GM12873 (cell line): ENCODE measurements around the gene SGTB.

Experiments used
- CTCF ChIP-seq: IDR thresholded peaks from 2 replicates; pipeline ENCODE4 v1.5.1; 2012; ENCODE audit warnings: low read depth, mild to moderate bottlenecking, moderate library complexity, low read length, control low read depth; ENCODE audit not compliant: insufficient read depth; ENCODE audit errors: missing control alignments

Gene SGTB

GRCh38 chr5:65765582-65765981 lies 43.7 kb upstream of the SGTB start:
- TF ChIP-seq CTCF, result no peak

- no peak for TF ChIP-seq CTCF
Measured at GRCh38 chr5:65762234-65762633, 40.3 kb upstream of the SGTB start.

GRCh38 chr5:65760504-65761275 lies 38.8 kb upstream of the SGTB start:
- peak; percentile 52 for TF ChIP-seq CTCF

GRCh38 chr5:65758546-65759144 lies 36.7 kb upstream of the SGTB start:
- TF ChIP-seq CTCF, result no peak

GRCh38 chr5:65753189-65753588 lies 31.3 kb upstream of the SGTB start:
- TF ChIP-seq CTCF, result no peak

- no peak for TF ChIP-seq CTCF
Measured at GRCh38 chr5:65750938-65751337, 29.0 kb upstream of the SGTB start.

- no peak for TF ChIP-seq CTCF
Measured at GRCh38 chr5:65749956-65750355, 28.0 kb upstream of the SGTB start.
